ENCODE results near the gene MME. TPM values are rescaled to one million over a fixed set of nuclear protein-coding genes. Genes with fewer than 3 reads are reported as not detected.

MME gene
- total RNA-seq, 1 donor from 2014 or later = 83.5 TPM

- H3K27me3 ChIP-seq (ENCODE audit: control insufficient read depth, insufficient read depth, low read length) = no peaks in the 10 kb centered on the region
- DNase-seq (ENCODE audit: low read depth) = no peak
- H3K36me3 ChIP-seq (ENCODE audit: control insufficient read depth, insufficient read depth, low read length) = no peaks in the 10 kb centered on the region
- no peak overlapping the region for H3K4me3 ChIP-seq (ENCODE audit: low read depth, low read length)
- TF ChIP-seq CTCF (IDR thresholded peaks at IDR 0.05; ENCODE audit: insufficient read depth, low read length, poor library complexity, severe bottlenecking) = no peak
Observed at GRCh38 chr3:155218462-155218861, 138.3 kb downstream of the MME start.

- Histone ChIP-seq H3K27me3 (ENCODE audit: control insufficient read depth, insufficient read depth, low read length) (no peaks in the 10 kb centered on the region), H3K4me3 (ENCODE audit: low read depth, low read length) (no peak overlapping the region), H3K36me3 (ENCODE audit: control insufficient read depth, insufficient read depth, low read length) (no peaks in the 10 kb centered on the region)
- TF ChIP-seq CTCF (IDR thresholded peaks at IDR 0.05; ENCODE audit: insufficient read depth, low read length, poor library complexity, severe bottlenecking) = no peak
- DNase-seq (ENCODE audit: low read depth) = no peak
Observed at GRCh38 chr3:155219106-155219505, 139.0 kb downstream of the MME start.

GRCh38 chr3:155225417-155225816 is 145.3 kb downstream of the MME start:
- H3K27me3 ChIP-seq (ENCODE audit: control insufficient read depth, insufficient read depth, low read length) = no peaks in the 10 kb centered on the region
- DNase-seq (ENCODE audit: low read depth) = no peak
- TF ChIP-seq CTCF (IDR thresholded peaks at IDR 0.05; ENCODE audit: insufficient read depth, low read length, poor library complexity, severe bottlenecking) = no peak
- H3K36me3 ChIP-seq (ENCODE audit: control insufficient read depth, insufficient read depth, low read length) = no peaks in the 10 kb centered on the region
- no peak overlapping the region for H3K4me3 ChIP-seq (ENCODE audit: low read depth, low read length)

DNA sequence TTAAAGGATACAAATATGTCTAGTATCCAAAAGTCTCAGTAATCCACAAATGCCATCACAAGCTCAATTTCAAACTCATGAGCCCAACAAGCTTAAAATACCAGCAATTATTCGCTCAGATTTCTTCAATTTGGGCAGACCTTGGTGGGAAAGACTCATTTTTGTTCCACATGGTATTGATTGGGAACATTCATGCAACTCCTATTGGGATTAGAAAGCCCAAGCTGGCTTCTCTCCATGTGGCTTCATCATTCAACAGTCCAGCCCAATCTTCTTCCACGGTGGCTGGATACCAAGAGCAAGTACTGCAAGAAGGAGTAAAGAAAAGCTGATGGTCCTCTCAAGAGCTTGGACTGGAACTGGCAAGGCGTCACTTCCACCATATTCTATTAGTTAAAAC is 147.0 kb downstream of the MME start:
- TF ChIP-seq CTCF (IDR thresholded peaks at IDR 0.05; ENCODE audit: insufficient read depth, low read length, poor library complexity, severe bottlenecking) = no peak
- no peak for DNase-seq (ENCODE audit: low read depth)
- Histone ChIP-seq H3K4me3 (ENCODE audit: low read depth, low read length) (no peak overlapping the region), H3K36me3 (ENCODE audit: control insufficient read depth, insufficient read depth, low read length) (no peaks in the 10 kb centered on the region), H3K27me3 (ENCODE audit: control insufficient read depth, insufficient read depth, low read length) (no peaks in the 10 kb centered on the region)

DNA sequence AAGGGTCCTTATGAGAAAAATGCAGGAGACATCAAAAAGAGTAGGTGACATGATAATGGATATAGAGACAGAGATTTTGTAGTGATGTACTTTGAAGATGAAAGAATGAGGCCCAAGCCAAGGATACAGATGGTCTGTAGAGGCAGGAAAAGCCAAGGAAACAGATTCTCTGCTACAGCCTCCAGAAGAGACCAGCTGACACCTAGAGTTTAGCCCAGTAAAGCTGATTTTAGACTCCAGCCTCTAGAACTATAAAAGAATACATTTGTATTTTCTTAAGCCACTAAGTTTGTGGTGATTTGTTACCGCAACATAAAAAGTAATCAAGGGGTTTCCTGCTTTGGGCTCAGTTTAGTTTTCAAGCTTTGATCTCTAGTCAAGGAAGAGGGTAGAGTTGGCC is 148.6 kb downstream of the MME start:
- Histone ChIP-seq H3K4me3 (ENCODE audit: low read depth, low read length) (no peak overlapping the region), H3K36me3 (ENCODE audit: control insufficient read depth, insufficient read depth, low read length) (no peaks in the 10 kb centered on the region), H3K27me3 (ENCODE audit: control insufficient read depth, insufficient read depth, low read length) (no peaks in the 10 kb centered on the region)
- DNase-seq (ENCODE audit: low read depth) = no peak
- TF ChIP-seq CTCF (IDR thresholded peaks at IDR 0.05; ENCODE audit: insufficient read depth, low read length, poor library complexity, severe bottlenecking) = no peak

GRCh38 chr3:155229086-155229485 is 149.0 kb downstream of the MME start:
- no peak for TF ChIP-seq CTCF (IDR thresholded peaks at IDR 0.05; ENCODE audit: insufficient read depth, low read length, poor library complexity, severe bottlenecking)
- H3K27me3 ChIP-seq (ENCODE audit: control insufficient read depth, insufficient read depth, low read length) = no peaks in the 10 kb centered on the region
- H3K4me3 ChIP-seq (ENCODE audit: low read depth, low read length) = no peak overlapping the region
- no peaks in the 10 kb centered on the region for H3K36me3 ChIP-seq (ENCODE audit: control insufficient read depth, insufficient read depth, low read length)
- no peak for DNase-seq (ENCODE audit: low read depth)
